GM10248 (cell line): ENCODE data around the gene FYN.

Experiments used
- CTCF ChIA-PET: fragments of 300-600 bp; sonication (Branson Sonifier 250); formaldehyde crosslinking; extraction: SDS; loops from one replicate; lab custom pipeline; 2021; ENCODE audit warnings: antibody characterized with exemption; lab: Yijun Ruan, JAX
- POLR2A ChIA-PET: fragments of 350-650 bp; sonication (Branson Sonifier 250); formaldehyde crosslinking; extraction: SDS; loops from one replicate; lab custom pipeline; 2020; ENCODE audit warnings: antibody characterized with exemption; lab: Yijun Ruan, JAX
- DNase-seq: peaks from one replicate; pipeline ENCODE4 v3.0.0; 2012; ENCODE audit errors: extremely low spot score
- TF ChIP-seq, protein P1 (sequence below): IDR thresholded peaks from 2 replicates; pipeline ENCODE4 v1.5.1; 2012; ENCODE audit warnings: mild to moderate bottlenecking, low read depth; ENCODE audit errors: extremely low read depth, missing control alignments, control extremely low read depth

FYN gene

DNA sequence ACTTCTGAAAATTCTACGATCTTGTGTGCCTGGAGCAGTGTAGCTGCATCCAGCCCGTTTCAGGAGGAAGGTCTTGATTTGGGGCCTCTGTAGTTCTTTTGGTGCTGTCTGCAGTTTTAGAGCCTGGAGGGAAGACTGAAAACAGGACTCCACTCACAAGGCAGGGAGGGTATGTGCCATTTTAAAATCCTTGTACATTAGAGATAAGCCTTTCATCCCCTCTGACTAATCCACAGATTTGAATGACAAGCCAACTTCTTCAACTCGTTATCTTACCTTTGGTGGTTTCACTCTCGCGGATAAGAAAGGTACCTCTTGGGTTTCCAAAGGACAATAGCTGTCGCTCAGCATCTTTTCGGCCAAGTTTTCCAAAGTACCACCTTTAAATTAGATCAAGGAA, 169.5 kb downstream of the FYN start:
- POLR2A ChIA-PET = no interaction called here
- TF ChIP-seq, protein P1, sequence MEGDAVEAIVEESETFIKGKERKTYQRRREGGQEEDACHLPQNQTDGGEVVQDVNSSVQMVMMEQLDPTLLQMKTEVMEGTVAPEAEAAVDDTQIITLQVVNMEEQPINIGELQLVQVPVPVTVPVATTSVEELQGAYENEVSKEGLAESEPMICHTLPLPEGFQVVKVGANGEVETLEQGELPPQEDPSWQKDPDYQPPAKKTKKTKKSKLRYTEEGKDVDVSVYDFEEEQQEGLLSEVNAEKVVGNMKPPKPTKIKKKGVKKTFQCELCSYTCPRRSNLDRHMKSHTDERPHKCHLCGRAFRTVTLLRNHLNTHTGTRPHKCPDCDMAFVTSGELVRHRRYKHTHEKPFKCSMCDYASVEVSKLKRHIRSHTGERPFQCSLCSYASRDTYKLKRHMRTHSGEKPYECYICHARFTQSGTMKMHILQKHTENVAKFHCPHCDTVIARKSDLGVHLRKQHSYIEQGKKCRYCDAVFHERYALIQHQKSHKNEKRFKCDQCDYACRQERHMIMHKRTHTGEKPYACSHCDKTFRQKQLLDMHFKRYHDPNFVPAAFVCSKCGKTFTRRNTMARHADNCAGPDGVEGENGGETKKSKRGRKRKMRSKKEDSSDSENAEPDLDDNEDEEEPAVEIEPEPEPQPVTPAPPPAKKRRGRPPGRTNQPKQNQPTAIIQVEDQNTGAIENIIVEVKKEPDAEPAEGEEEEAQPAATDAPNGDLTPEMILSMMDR = no peak

GRCh38 chr6:111702268-111702667, 171.0 kb downstream of the FYN start:
- DNase-seq = no peak
- TF ChIP-seq, protein P1 = no peak
- ChIA-PET CTCF (interaction anchor here (2.1 kb wide), 1 partner anchor 341 kb away, joined by 8 read pairs; no protein-coding TSS in a partner anchor), POLR2A (no interaction called here)

More for the DNA sequence above, 169.5 kb downstream of the FYN start:
- no peak for DNase-seq
- CTCF ChIA-PET = interaction anchor here (1.4 to 2.1 kb wide), 2 partner anchors 325 to 339 kb away, joined by 5 to 8 read pairs; no protein-coding TSS in a partner anchor

DNA sequence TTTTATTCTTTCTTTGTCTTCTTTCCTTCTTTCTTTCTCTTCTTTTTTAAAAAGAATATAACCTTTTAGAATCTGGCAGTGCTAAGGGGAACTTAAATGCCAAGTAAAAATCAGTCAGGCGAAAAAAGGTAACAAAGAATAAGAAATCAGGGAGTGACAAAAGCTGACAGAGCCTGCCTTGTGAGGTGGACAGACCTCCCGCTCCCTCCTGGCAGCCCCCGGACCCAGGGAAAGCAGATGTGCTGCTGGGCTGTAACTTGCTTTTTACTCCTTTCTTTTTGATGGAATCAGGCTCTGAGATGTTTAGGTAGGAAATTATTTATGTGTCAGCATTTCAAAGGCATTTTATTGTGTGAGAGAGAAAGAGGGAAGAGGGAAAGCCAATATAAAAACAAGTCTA, 172.1 kb downstream of the FYN start:
- DNase-seq = no peak
- TF ChIP-seq, protein P1 = no peak
- CTCF ChIA-PET = no interaction called here
- POLR2A ChIA-PET = no interaction called here

DNA sequence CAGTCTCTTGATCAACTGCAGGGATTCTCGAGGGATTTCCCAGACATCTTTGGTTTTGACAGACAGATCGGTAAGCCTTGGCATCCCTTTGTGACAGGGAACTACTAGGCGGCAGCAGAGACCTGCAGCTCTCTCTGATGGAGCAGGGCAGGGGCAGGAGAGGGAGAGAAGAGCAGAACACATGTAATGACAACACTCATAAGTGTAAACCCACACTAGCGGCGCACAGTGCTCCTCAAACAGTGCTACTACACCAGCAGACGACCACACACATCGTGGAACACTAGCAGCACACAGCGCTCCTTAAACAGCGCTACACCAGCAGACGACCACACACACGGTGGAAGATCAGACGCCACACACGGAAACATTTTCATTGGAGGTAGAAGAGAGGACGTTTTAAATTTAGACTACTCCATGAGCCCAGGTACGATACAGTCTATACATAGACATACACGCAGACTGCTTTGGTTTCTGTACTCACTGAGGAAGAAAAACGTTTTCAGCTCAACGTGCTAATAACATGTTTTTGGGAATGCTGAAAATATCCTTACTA, 173.0 kb downstream of the FYN start:
- TF ChIP-seq, protein P1 = no peak
- DNase-seq = no peak
- CTCF ChIA-PET = interaction anchor here (1.4 to 2.0 kb wide), 4 partner anchors 10 to 343 kb away, joined by 3 to 5 read pairs (median 4); no protein-coding TSS in a partner anchor

GRCh38 chr6:111699123-111699522, 174.1 kb downstream of the FYN start:
- CTCF ChIA-PET = interaction anchor here (1.3 to 2.0 kb wide), 4 partner anchors 9 to 344 kb away, joined by 3 to 5 read pairs (median 4); no protein-coding TSS in a partner anchor
- no peak for DNase-seq
- TF ChIP-seq, protein P1 = no peak
- POLR2A ChIA-PET = no interaction called here

More for the DNA sequence above, 173.0 kb downstream of the FYN start:
- POLR2A ChIA-PET = no interaction called here

DNA sequence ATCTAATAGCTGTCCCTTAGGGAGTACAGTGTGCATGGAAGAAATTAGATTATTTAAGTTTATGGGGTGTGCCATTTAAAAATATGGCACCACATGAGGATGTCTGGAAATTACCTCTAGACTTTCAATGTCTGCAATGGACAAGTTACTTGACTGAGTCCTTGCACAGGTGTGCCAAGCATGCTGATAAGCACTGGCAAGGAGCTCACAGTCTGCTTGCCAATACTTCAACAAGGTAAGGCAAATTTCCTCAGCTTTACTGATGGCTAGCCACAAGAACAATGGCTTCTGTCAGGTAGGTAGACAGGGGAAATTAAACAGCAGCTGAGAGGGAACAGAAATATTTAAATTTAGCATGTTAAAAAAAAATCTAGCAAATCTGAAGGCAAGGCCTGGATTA, 176.4 kb downstream of the FYN start:
- no peak for DNase-seq
- ChIA-PET CTCF (interaction anchor here (1.3 to 4.6 kb wide), 4 partner anchors 13 to 438 kb away, joined by 3 to 27 read pairs (median 12); a partner anchor contains a TSS), POLR2A (no interaction called here)
- TF ChIP-seq, protein P1 = no peak
